Stimulated activated CD4-positive, alpha-beta T cell treated with anti-CD3 and anti-CD28 coated beads, Interleukin-2, amount 100 ng/mL, for 4 hours (primary cell): ENCODE results near the gene PPP1R36.
"Not testable (repeated sequence)": the region's sequence is repeated elsewhere in the genome, so short reads cannot be mapped to it uniquely, and the experiment has no call there.

Source experiments
- DNase-seq: peaks from one replicate; pipeline ENCODE4 v3.0.0-alpha.2; 2020; ENCODE audit warnings: low read depth

Gene PPP1R36

GRCh38 chr14:64518229-64518628, 31.5 kb upstream of the PPP1R36 start:
- no peak for DNase-seq

DNA sequence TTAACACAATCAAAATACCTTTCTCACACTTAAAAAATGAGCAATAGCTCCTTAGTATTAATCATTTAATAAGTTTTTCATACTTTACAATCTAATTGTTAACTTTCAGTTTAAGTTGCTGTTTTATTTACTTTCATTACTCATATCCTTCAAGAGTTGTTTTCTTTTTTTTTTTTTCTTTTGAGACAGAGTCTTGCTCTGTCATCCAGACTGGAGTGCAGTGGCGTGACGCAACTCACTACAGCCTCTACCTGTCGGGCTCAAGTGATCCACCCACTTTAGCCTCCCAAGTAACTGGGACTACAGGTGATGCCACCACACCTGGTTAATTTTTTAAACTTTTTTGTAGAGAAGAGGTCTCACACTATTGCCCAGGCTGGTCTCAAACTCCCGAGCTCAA, 29.1 kb upstream of the PPP1R36 start:
- no peak for DNase-seq

DNA sequence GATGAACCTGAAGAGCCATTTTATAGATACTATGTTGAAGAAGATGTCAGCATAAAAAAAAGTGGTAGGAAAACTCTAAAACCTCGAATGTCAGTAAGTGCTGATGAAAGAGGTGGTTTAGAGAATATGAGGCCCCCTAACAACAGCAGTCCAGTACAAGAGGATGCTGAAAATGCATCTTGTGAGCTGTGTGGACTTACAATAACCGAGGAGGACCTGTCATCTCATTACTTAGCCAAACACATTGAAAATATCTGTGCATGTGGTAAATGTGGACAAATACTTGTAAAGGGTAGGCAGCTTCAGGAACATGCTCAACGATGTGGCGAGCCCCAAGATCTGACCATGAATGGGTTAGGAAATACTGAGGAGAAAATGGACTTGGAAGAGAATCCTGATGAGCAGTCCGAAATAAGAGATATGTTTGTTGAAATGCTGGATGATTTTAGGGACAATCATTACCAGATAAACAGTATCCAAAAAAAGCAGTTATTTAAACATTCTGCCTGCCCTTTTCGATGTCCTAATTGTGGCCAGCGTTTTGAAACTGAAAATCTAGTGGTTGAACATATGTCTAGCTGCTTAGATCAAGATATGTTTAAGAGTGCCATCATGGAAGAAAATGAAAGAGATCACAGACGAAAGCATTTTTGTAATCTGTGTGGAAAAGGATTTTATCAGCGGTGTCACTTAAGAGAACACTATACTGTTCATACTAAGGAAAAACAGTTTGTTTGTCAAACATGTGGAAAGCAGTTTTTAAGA, 27.0 kb upstream of the PPP1R36 start:
- DNase-seq: no peak

GRCh38 chr14:64525354-64525753, 24.4 kb upstream of the PPP1R36 start:
- DNase-seq: no peak

- DNase-seq: no peak
Observed at GRCh38 chr14:64531567-64531966, 18.2 kb upstream of the PPP1R36 start.

DNA sequence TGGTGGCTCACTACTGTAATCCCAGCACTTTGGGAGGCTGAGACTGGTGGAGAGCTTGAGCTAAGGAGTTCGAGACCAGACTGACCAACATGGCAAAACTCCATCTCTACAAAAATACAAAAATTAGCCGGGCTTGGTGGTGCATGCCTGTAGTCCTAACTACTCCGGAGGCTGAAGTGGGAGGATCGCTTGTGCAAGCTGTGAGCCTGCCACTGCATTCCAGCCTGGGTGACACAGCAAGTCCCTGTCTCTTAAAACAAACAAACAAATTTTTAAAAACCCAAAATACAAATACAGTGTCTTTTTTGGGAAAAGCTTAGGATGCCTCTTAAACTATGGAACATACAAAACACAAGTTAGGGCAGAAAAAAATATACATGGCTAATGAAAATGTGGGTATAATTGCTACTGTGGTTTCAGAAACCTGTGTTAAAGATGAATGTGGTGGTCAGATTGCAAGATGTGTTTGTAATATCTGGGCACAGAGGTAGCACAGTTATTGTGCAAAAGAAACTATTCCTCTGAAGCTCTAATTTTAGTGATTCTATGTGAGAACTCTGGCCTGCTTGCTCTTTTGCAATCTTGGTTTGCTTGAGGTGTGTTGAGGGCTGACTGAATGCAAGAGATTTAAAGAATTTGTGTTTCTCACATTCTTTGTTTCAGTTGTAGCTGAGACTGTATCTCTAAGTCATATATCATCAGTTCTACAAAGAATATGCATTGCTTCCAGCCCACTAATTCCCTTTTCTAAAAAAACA, 13.1 kb upstream of the PPP1R36 start:
- no peak for DNase-seq

DNA sequence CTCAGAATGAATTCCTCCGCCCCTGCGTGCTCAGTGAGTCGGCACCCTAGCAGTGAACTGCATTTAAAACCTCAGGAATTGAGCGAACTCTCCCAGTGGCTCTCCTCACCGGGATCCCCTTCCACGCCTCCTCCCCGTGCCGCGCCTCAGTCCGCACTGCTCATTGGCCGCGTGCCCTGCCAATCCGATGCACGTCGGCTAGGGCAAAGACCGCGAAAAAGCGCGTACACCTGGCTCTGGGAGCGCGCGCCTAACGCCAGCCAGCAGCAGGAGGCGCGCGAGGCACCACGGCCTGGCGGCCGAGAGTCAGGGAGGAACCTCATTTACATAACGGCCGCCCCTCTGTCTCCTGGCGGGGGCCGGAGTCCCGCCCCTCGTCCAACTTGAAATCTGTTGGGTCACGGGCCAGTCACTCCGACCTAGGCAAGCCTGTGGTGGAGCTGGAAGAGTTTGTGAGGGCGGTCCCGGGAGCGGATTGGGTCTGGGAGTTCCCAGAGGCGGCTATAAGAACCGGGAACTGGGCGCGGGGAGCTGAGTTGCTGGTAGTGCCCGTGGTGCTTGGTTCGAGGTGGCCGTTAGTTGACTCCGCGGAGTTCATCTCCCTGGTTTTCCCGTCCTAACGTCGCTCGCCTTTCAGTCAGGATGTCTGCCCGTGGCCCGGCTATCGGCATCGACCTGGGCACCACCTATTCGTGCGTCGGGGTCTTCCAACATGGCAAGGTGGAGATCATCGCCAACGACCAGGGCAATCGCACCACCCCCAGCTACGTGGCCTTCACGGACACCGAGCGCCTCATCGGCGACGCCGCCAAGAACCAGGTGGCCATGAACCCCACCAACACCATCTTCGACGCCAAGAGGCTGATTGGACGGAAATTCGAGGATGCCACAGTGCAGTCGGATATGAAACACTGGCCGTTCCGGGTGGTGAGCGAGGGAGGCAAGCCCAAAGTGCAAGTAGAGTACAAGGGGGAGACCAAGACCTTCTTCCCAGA, 9.3 kb upstream of the PPP1R36 start, which contains the start of gene HSPA2:
HSPA2 (plus strand) TSS at position 534 of the 995 bp plus-strand sequence; CDS start at position 643, 109 bp downstream.
- peak; percentile 90 for DNase-seq

DNA sequence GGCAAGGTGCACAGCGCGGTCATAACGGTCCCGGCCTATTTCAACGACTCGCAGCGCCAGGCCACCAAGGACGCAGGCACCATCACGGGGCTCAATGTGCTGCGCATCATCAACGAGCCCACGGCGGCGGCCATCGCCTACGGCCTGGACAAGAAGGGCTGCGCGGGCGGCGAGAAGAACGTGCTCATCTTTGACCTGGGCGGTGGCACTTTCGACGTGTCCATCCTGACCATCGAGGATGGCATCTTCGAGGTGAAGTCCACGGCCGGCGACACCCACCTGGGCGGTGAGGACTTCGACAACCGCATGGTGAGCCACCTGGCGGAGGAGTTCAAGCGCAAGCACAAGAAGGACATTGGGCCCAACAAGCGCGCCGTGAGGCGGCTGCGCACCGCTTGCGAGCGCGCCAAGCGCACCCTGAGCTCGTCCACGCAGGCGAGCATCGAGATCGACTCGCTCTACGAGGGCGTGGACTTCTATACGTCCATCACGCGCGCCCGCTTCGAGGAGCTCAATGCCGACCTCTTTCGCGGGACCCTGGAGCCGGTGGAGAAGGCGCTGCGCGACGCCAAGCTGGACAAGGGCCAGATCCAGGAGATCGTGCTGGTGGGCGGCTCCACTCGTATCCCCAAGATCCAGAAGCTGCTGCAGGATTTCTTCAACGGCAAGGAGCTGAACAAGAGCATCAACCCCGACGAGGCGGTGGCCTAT, 8.3 kb upstream of the PPP1R36 start:
- DNase-seq: no peak

- DNase-seq: no peak
Observed at GRCh38 chr14:64541972-64542835, 7.6 kb upstream of the PPP1R36 start.

DNA sequence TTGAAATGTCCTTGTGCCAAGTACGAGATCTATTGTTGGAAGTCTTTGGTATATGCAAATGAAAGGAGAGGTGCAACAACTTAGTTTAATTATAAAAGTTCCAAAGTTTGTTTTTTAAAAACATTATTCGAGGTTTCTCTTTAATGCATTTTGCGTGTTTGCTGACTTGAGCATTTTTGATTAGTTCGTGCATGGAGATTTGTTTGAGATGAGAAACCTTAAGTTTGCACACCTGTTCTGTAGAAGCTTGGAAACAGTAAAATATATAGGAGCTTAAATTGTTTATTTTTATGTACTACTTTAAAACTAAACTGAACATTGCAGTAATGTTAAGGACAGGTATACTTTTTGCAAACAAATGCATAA, 6.9 kb upstream of the PPP1R36 start:
- no peak for DNase-seq

DNA sequence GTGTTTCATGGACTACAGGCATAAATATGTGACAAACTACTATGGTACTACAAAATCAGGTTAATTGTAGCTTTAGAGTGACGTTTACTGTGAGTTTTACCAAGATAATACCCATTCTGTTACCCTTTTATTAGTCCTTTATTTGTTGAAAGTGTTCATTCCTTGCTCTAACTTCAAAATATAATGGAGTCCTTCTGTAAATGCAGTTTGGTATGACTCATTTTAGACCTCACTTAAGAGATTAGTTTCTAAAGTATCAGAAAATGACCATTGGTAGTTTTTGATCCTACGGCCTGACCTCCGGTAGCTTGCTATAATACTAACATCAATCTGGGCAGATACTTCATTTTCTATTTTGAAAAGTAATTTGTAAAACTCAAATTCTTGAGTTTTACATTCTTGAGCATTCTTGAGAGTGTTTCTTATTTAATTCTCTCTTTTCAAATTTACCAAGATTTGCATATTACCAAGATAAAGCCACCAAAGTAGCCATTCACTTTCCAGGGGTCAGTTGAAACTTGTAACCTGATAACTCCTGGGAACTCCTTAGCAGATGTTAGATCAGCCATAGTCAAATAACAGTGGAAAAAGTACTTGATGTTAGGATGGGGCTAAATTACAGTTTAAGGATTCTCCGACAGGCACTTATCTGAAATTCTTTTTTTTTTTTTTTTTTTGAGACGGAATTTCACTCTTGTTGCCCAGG, 5.0 kb upstream of the PPP1R36 start:
- no peak for DNase-seq

DNA sequence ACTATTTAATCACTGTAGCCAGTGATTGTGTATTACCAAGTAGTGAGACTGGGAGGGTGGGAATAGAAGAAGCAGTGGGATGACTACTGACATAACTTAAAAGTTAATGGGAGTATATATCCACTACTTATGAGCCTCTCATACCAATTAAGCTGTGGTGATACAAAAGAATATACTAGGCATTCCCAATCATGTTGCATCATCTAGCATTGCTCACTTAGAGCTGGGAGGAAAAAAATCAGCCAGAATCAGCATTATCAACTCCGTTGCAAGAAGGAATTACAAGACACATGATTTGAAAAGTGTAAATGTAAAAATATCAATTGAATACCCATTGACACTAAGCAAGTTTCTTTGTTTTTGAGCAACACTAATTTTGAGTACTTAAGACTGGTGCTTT, 745 bp upstream of the PPP1R36 start:
- DNase-seq: no peak

DNA sequence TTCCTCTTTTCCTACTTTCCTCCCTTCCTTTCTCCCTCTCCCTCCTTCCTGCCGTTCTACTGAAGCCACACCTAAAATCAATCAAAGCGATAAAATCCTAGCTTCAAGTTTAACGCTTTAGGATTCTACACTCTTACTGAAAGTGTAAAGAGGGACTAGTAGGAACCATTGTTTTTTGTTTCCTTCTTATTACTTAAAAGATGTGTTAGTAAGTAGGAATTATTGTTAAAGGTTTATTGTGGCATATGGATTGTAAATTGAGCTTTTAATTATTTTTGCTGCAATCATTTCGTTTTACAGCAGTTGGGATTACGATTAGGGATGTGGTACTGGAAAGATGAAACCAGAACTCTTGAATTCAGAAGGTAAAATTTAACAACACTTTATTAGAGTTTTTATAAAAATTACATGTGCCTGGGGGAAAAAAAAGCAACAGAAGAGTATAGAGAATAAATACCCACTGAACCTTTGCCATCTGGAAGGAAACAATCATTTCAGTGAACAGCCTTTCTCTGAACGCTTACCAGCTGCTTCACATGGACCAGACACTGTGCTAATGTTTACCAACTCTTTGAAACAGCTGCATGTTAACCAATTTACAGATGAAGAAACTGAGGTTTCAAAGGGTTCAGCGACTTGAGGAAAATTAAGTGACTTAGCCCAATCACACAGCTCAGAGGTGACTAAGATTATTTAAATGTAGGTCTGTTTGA, 1.0 kb downstream of the PPP1R36 start:
- no peak for DNase-seq

- no peak for DNase-seq
Observed at GRCh38 chr14:64554556-64554955, 4.8 kb downstream of the PPP1R36 start.

GRCh38 chr14:64556526-64556925, 6.8 kb downstream of the PPP1R36 start:
- DNase-seq: no peak

GRCh38 chr14:64558216-64558615, 8.5 kb downstream of the PPP1R36 start:
- DNase-seq: not testable (repeated sequence)

DNA sequence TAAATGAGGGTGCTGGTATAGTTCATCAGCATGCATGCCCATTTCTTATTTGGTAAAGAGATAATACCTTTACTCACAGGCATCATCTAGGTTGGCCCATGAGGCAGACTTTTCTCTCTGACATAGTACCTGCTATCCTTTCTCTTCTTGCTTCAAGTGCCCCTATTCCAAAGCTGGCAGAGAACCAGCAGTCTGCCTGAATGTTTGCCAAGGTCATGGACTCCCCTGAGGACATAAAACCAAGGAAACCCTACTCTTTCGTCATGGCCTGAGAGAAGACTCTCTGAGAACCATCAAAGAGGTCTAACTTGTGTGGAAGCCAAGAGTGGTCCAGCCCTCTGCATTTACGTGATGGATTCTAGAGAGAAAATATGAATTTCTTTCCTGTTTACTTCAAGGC, 11.9 kb downstream of the PPP1R36 start:
- no peak for DNase-seq

- DNase-seq: no peak
Observed at GRCh38 chr14:64562436-64562835, 12.7 kb downstream of the PPP1R36 start.

DNA sequence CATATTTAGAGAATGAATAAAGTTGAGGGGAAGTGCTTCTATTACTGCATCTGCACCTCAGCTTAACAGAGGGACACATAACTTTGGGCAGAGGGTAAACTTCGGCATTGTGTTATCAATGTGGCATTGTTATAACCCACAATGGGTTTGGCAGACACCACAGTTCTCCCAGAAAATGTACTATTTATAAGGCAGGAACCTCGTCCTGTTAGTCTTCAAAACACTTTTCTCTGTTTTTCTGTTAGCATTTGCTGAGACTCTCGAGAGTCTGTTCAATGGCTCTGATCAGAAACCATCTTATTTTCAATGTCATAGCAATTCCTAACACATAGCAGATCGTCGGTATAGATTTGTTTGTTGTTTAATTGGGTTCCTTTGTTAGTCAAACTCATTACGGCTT, 13.9 kb downstream of the PPP1R36 start:
- no peak for DNase-seq
